A673 (cell line): Measurements from ENCODE around the gene SFT2D2. TPM values are rescaled to one million over a fixed set of nuclear protein-coding genes. Genes with fewer than 3 reads are reported as not detected.
A peak's percentile ranks its signal among the peaks of the same experiment; 100 is the strongest.

Experiments
- BruUV-seq: library from RNA; stranded (reverse); fragments of 400-500 nt; replicated peaks from 2 replicates; lab custom pipeline; 2021; lab: Mats Ljungman, UMichigan
- CTCF ChIA-PET: fragments of 300-600 bp; sonication (Branson Sonifier 250); formaldehyde crosslinking; loops from one replicate; lab custom pipeline; 2022; ENCODE audit warnings: antibody characterized with exemption; lab: Charles Lee
- POLR2A ChIA-PET: fragments of 300-600 bp; sonication (Branson Sonifier 250); formaldehyde crosslinking; loops from one replicate; lab custom pipeline; 2022; ENCODE audit warnings: antibody characterized with exemption; ENCODE audit not compliant: low non-redundant PET; lab: Charles Lee
- DNase-seq: peaks from one replicate; pipeline ENCODE4 v3.0.0-alpha.2; 2015; ENCODE audit warnings: low spot score
- H3K27ac ChIP-seq: fragments of 200-600 bp; sonication (generic); 2 replicates; pipeline ENCODE4 v1.5.1; 2016; ENCODE audit warnings: mixed run types, low read depth, mild to moderate bottlenecking, mixed read lengths, antibody characterized with exemption, low read length; ENCODE audit not compliant: poor library complexity, severe bottlenecking
- H3K27me3 ChIP-seq: fragments of 200-600 bp; sonication (generic); replicated peaks from 2 replicates; pipeline ENCODE4 v1.6.1; 2017; ENCODE audit warnings: mixed run types, low read depth, mild to moderate bottlenecking, mixed read lengths, antibody characterized with exemption, low read length; ENCODE audit not compliant: insufficient read depth, poor library complexity
- H3K36me3 ChIP-seq: fragments of 200-600 bp; sonication (generic); 2 replicates; pipeline ENCODE4 v1.6.1; 2016; ENCODE audit warnings: mixed run types, mild to moderate bottlenecking, mixed read lengths, antibody characterized with exemption, low read length; ENCODE audit not compliant: insufficient read depth, poor library complexity, severe bottlenecking
- H3K4me1 ChIP-seq: fragments of 200-600 bp; sonication (generic); 2 replicates; pipeline ENCODE4 v1.6.1; 2017; ENCODE audit warnings: mixed run types, mild to moderate bottlenecking, mixed read lengths, antibody characterized with exemption, low read length; ENCODE audit not compliant: insufficient read depth, poor library complexity, severe bottlenecking
- H3K4me3 ChIP-seq: fragments of 200-600 bp; sonication (generic); 2 replicates; pipeline ENCODE4 v1.5.1; 2016; ENCODE audit warnings: low read depth, mixed run types, mild to moderate bottlenecking, mixed read lengths, low read length; ENCODE audit not compliant: poor library complexity, severe bottlenecking
- H3K9me3 ChIP-seq: fragments of 200-600 bp; sonication (generic); 2 replicates; pipeline ENCODE4 v1.6.1; 2016; ENCODE audit warnings: mixed run types, low read depth, mild to moderate bottlenecking, mixed read lengths, antibody characterized with exemption, low read length; ENCODE audit not compliant: poor library complexity, severe bottlenecking
- CTCF ChIP-seq: fragments of 300-800, 200-600 bp; sonication (generic); conservative IDR thresholded peaks from 2 replicates; pipeline ENCODE4 v1.5.1; 2017; ENCODE audit warnings: low read depth, mild to moderate bottlenecking, antibody characterized with exemption, low read length, moderate library complexity, mixed read lengths
- EZH2 ChIP-seq: fragments of 200-600 bp; sonication (generic); IDR thresholded peaks from 2 replicates; pipeline ENCODE4 v1.6.1; 2017; ENCODE audit warnings: borderline replicate concordance, low read depth, mild to moderate bottlenecking, mixed read lengths, antibody characterized with exemption, low read length; ENCODE audit not compliant: poor library complexity, severe bottlenecking
- intact Hi-C: fragments of 100-400 bp; cut with micrococcal nuclease; formaldehyde crosslinking; loops from one replicate; pipeline ENCODE4 v1.10.0; 2022; ENCODE audit not compliant: unreplicated experiment
- total RNA-seq: library from RNA; stranded (reverse); gene quantifications from 2 replicates; pipeline ENCODE4 v1.2.3, GENCODE V29; 2021

Gene SFT2D2
- total RNA-seq, 1 experiment from 2014 or later: 62.8 TPM

DNA sequence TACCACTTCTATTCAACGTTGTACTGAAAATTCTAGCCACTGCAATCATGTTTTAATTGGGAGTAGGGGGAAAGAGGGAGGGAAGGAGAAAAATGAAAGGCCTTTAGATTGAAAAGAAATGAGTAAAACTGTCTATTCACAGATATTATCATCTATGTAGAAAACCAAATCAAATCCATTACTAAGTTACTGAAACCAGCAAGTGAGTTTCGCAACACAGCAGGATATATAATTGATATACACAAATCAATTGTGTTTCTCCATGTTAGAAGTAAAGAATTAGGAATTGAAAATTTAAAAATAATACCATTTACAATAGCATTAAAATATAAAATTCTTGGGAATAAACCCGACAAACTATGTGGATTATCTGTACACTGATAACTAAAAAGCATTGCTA lies 19.2 kb downstream of the SFT2D2 start:
- Histone ChIP-seq H3K9me3 (no peaks in the 10 kb centered on the region), H3K4me3 (no peak overlapping the region), H3K27me3 (no peaks in the 10 kb centered on the region), H3K4me1 (no peaks in the 10 kb centered on the region), H3K36me3 (peaks cover 35% of the 10 kb centered on the region), H3K27ac (no peak overlapping the region)
- intact Hi-C loops: no loop called here
- POLR2A ChIA-PET: no interaction called here
- TF ChIP-seq EZH2: no peak
- TF ChIP-seq CTCF: no peak
- CTCF ChIA-PET: no interaction called here
- DNase-seq: no peak
- TSS peak; percentile 33 for BruUV-seq

- CTCF ChIA-PET: no interaction called here
Measured at GRCh38 chr1:168246506-168246905, 20.7 kb downstream of the SFT2D2 start.

GRCh38 chr1:168252204-168252733 lies 26.5 kb downstream of the SFT2D2 start:
- POLR2A ChIA-PET: no interaction called here
- BruUV-seq: TSS peak; percentile 9
- TF ChIP-seq CTCF (no peak), EZH2 (no peak)

More at GRCh38 chr1:168246506-168246905, 20.7 kb downstream of the SFT2D2 start:
- Histone ChIP-seq H3K4me1 (no peaks in the 10 kb centered on the region), H3K27ac (no peak overlapping the region), H3K9me3 (no peaks in the 10 kb centered on the region), H3K4me3 (no peak overlapping the region), H3K36me3 (peaks cover 32% of the 10 kb centered on the region), H3K27me3 (no peaks in the 10 kb centered on the region)
- DNase-seq: no peak
- TF ChIP-seq CTCF (no peak), EZH2 (no peak)
- intact Hi-C loops: no loop called here
- no TSS peak for BruUV-seq
- POLR2A ChIA-PET: no interaction called here

More at GRCh38 chr1:168252204-168252733, 26.5 kb downstream of the SFT2D2 start:
- CTCF ChIA-PET: no interaction called here
- Histone ChIP-seq H3K4me3 (no peak overlapping the region), H3K27me3 (no peaks in the 10 kb centered on the region), H3K27ac (no peak overlapping the region), H3K36me3 (peaks cover 7% of the 10 kb centered on the region), H3K4me1 (no peaks in the 10 kb centered on the region), H3K9me3 (peaks cover 26% of the 10 kb centered on the region)
- no peak for DNase-seq
- intact Hi-C loops: no loop called here
